LNCAP (cell line): Measurements from ENCODE around the gene NYAP2.

Experiments
- CTCF ChIP-seq: fragments of 450-650 bp; IDR thresholded peaks from 2 replicates; pipeline ENCODE4 v1.5.1; 2017; ENCODE audit warnings: mild to moderate bottlenecking

NYAP2 gene

GRCh38 chr2:225501022-225501421 is 101.5 kb downstream of the NYAP2 start:
- no peak for TF ChIP-seq CTCF

- TF ChIP-seq CTCF, result no peak
Measured at GRCh38 chr2:225502971-225503370, 103.5 kb downstream of the NYAP2 start.

GRCh38 chr2:225510796-225511195 is 111.3 kb downstream of the NYAP2 start:
- TF ChIP-seq CTCF, result no peak

GRCh38 chr2:225512469-225512868 is 113.0 kb downstream of the NYAP2 start:
- no peak for TF ChIP-seq CTCF

GRCh38 chr2:225512876-225513540 is 113.5 kb downstream of the NYAP2 start:
- no peak for TF ChIP-seq CTCF

GRCh38 chr2:225515033-225515432 is 115.5 kb downstream of the NYAP2 start:
- no peak for TF ChIP-seq CTCF

- no peak for TF ChIP-seq CTCF
Measured at GRCh38 chr2:225526760-225527390, 127.4 kb downstream of the NYAP2 start.
